ENCODE data around the gene YIPF1.
"Not testable (repeated sequence)": the region's sequence is repeated elsewhere in the genome, so short reads cannot be mapped to it uniquely, and the experiment has no call there.

DNA sequence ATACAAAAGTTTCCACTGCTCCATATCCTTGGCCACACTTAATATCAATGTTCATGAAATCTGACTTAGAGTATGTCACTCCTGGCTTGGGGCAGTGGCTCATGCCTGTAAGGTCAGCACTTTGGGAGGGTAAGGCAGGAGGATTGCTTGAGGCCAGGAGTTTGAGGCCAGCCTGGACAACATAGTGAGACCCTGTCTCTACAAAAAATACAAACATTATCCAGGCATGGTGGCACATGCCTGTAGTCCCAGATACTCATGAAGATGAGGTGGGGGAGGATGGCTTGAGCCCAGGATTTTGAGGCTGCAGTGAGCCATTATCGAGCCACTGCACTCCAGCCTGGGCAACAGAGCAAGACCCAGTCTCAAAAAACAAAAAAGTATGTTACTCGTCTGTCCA, 14.4 kb downstream of the YIPF1 start:
- TF ChIP-seq, protein P1, sequence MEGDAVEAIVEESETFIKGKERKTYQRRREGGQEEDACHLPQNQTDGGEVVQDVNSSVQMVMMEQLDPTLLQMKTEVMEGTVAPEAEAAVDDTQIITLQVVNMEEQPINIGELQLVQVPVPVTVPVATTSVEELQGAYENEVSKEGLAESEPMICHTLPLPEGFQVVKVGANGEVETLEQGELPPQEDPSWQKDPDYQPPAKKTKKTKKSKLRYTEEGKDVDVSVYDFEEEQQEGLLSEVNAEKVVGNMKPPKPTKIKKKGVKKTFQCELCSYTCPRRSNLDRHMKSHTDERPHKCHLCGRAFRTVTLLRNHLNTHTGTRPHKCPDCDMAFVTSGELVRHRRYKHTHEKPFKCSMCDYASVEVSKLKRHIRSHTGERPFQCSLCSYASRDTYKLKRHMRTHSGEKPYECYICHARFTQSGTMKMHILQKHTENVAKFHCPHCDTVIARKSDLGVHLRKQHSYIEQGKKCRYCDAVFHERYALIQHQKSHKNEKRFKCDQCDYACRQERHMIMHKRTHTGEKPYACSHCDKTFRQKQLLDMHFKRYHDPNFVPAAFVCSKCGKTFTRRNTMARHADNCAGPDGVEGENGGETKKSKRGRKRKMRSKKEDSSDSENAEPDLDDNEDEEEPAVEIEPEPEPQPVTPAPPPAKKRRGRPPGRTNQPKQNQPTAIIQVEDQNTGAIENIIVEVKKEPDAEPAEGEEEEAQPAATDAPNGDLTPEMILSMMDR (IDR thresholded peaks at IDR 0.05): not testable (repeated sequence)
- not testable (repeated sequence) for TF ChIP-seq EP300, POLR2A (IDR thresholded peaks at IDR 0.05)

Measured in suprapubic skin (tissue), 3 donors.